HL-60 (cell line): ENCODE results near the gene MRPS31.

Source experiments
- DNase-seq, 2 experiments: peaks; one replicate each; pipeline ENCODE4 v3.0.0-alpha.2; 2010 to 2020; ENCODE audit warnings: low read depth in 1 of 2, low spot score in 1 of 2
- H3K27ac ChIP-seq: fragments of 250-450 bp; sonication (Bioruptor Pico); replicated peaks from 2 replicates; pipeline ENCODE4 v1.5.1; 2020; ENCODE audit warnings: mild to moderate bottlenecking, moderate library complexity
- H3K27me3 ChIP-seq: fragments of 250-450 bp; sonication (Bioruptor Pico); 2 replicates; pipeline ENCODE4 v1.5.1; 2021; ENCODE audit warnings: mild to moderate bottlenecking, moderate library complexity; ENCODE audit not compliant: insufficient read depth, poor library complexity, severe bottlenecking
- H3K4me3 ChIP-seq: replicated peaks from 2 replicates; pipeline ENCODE4 v1.5.1; 2011; ENCODE audit warnings: mild to moderate bottlenecking, control low read depth, low read length; ENCODE audit not compliant: insufficient read depth
- CTCF ChIP-seq: IDR thresholded peaks from one replicate; pipeline ENCODE4 v1.5.1; 2011; ENCODE audit warnings: low read length, control low read depth, inconsistent platforms; ENCODE audit not compliant: insufficient read depth
- GABPA ChIP-seq: IDR thresholded peaks from 2 replicates; pipeline ENCODE4 v1.6.1; 2012; ENCODE audit warnings: low read depth
- POLR2AphosphoS5 ChIP-seq: IDR thresholded peaks from 2 replicates; pipeline ENCODE4 v1.6.1; 2012; ENCODE audit warnings: low read depth
- REST ChIP-seq: IDR thresholded peaks from 2 replicates; pipeline ENCODE4 v1.6.1; 2012; ENCODE audit warnings: low read depth; ENCODE audit not compliant: insufficient replicate concordance
- SPI1 ChIP-seq: IDR thresholded peaks from 2 replicates; pipeline ENCODE4 v1.6.1; 2012; ENCODE audit warnings: low read depth, mild to moderate bottlenecking, borderline replicate concordance

Gene MRPS31

GRCh38 chr13:40814803-40815202 is 43.8 kb upstream of the MRPS31 start:
- Histone ChIP-seq H3K27ac (no peak overlapping the region), H3K4me3 (no peak overlapping the region), H3K27me3 (no peaks in the 10 kb centered on the region)
- TF ChIP-seq POLR2AphosphoS5 (no peak), GABPA (no peak), SPI1 (no peak), CTCF (no peak), REST (no peak)
- no peak for DNase-seq

DNA sequence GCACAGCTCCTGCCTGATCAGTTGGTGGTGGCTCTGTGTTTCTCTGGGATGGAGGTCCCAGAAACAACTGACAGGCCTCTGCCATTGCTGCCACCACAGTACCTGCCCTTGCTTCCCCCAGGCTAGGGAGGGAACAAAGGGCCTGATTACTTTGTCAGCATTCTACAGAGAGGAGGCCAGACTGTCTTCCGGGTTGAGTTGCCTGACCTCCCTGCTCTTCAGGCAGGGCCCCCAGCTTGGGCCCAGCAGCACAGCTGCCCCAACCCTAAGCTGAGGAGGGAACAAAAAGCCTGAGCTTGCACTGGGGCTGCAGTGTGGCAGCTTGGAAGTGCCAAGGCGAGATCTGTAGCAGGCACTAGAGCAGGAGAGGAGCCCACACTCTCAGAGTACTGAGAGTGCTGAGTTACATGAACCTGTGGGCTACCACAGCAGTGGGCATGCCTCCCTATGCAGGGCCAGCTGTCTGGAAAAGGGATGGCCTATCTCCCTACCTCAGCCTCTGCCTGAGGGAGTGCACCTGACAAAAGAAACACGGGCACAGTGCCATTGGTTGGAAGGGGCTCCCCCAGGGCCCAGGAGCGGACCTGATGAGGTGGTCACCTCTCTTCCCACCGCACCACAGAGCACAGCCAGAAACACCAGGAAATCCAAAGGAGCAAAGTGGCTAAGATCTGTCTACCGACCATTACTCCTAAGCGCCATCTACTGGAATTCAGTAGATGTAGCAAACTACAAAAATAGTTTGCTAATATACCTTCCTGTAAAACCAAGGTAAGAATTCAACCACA is 42.9 kb upstream of the MRPS31 start:
- TF ChIP-seq CTCF (peak; percentile 41), GABPA (no peak)
- H3K27ac ChIP-seq, result no peak overlapping the region
- DNase-seq, result peak in 1 of 2 experiments; percentile 36
- H3K4me3 ChIP-seq, result no peak overlapping the region
- no peaks in the 10 kb centered on the region for H3K27me3 ChIP-seq

DNA sequence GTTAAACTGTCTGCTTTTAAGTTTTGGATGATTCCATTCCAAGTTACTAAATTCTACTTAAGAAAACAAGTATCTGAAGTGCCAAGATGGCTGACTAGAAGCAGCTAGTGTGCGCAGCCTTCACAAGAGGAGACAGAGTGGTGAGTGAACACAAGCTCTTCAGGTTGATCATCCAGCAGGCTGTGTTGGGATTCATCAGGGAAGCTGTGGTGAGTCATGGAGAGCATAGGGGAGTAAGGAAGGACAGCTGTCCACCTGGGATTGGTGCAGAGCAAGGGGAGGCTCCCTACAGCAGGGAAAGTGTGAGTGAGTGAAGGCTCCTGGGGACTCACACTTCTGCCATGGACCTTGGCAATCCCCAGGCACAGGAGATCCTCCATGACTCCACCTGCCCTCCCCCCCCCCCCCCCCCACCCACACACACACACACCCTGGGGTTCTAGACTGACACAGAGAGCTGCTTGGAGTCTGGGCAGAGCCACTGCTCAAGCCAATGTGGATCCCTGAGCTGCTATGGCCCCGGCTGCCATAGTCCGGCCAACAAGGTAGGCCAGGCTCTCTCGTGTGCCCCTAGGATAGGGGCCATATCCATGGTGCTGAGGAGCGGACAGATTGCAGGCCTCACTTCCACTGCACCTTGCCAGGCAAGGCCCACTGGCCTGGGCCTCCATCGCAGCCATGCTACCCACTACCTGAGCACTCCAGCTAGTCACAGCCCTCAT is 41.9 kb upstream of the MRPS31 start:
- Histone ChIP-seq H3K27ac (no peak overlapping the region), H3K27me3 (no peaks in the 10 kb centered on the region), H3K4me3 (no peak overlapping the region)
- DNase-seq, result no peak
- TF ChIP-seq CTCF, result no peak
- TF ChIP-seq SPI1, result no peak

DNA sequence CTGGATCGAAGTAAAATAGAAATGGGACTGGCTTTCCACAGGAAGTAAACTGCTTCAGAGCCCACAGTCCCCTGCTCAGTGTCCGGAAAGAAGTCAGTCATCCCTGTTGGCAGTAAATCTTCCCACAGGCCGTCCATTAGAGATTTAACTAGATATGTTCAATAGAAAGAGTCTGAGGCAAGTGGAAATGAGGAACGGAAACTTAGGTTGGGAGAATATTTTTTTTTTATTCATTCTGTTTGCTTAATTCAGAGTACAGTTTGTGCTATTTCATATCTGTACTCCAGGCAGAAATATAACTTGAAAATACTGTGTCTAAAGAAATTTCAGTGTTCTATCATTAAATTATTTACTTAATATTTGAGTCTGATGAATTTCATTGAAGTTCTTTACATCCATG is 41.1 kb upstream of the MRPS31 start:
- Histone ChIP-seq H3K27me3 (no peaks in the 10 kb centered on the region), H3K4me3 (no peak overlapping the region), H3K27ac (no peak overlapping the region)
- DNase-seq, result no peak
- no peak for TF ChIP-seq POLR2AphosphoS5
- no peak for TF ChIP-seq CTCF
- no peak for TF ChIP-seq SPI1
- TF ChIP-seq GABPA, result no peak
- no peak for TF ChIP-seq REST
